Activated naive CD8-positive, alpha-beta T cell treated with anti-CD3 and anti-CD28 coated beads for 36 hours (primary cell): ENCODE measurements around the gene RABGAP1. TPM values are rescaled to one million over a fixed set of nuclear protein-coding genes. Genes with fewer than 3 reads are reported as not detected.
A peak's percentile ranks its signal among the peaks of the same experiment; 100 is the strongest.

Experiments
- DNase-seq: peaks from one replicate; pipeline ENCODE4 v3.0.0; 2021
- H3K27ac Mint-ChIP-seq: one replicate; pipeline ENCODE4 v1.8.0; 2022; ENCODE audit warnings: mild to moderate bottlenecking, moderate library complexity, mixed read lengths
- H3K27me3 Mint-ChIP-seq: one replicate; pipeline ENCODE4 v1.8.0; 2022; ENCODE audit warnings: mild to moderate bottlenecking, mixed read lengths
- H3K36me3 Mint-ChIP-seq: one replicate; pipeline ENCODE4 v1.8.0; 2021; ENCODE audit warnings: mild to moderate bottlenecking, mixed read lengths
- H3K4me1 Mint-ChIP-seq: one replicate; pipeline ENCODE4 v1.8.0; 2021; ENCODE audit warnings: mixed read lengths
- H3K4me3 Mint-ChIP-seq: one replicate; pipeline ENCODE4 v1.8.0; 2022; ENCODE audit warnings: mild to moderate bottlenecking, moderate library complexity, mixed read lengths
- H3K9me3 Mint-ChIP-seq: one replicate; pipeline ENCODE4 v1.8.0; 2022; ENCODE audit warnings: mixed read lengths
- total RNA-seq, 2 experiments: library from RNA; stranded (reverse); gene quantifications; one replicate each; pipeline ENCODE4 v1.2.3, GENCODE V29; 2021

RABGAP1 gene
- total RNA-seq, 2 experiments from 2014 or later: 19.4 to 20.6 TPM

GRCh38 chr9:123109540-123110279 lies 168.9 kb downstream of the RABGAP1 start:
- no peak overlapping the region for H3K4me3 Mint-ChIP-seq
- H3K27me3 Mint-ChIP-seq: no peaks in the 10 kb centered on the region
- peaks cover 10% of the 10 kb centered on the region for H3K4me1 Mint-ChIP-seq
- no peaks in the 10 kb centered on the region for H3K36me3 Mint-ChIP-seq
- peak overlapping the region; percentile 16 for H3K27ac Mint-ChIP-seq
- no peaks in the 10 kb centered on the region for H3K9me3 Mint-ChIP-seq
- DNase-seq: no peak

GRCh38 chr9:123111427-123112014 lies 170.7 kb downstream of the RABGAP1 start:
- Mint-ChIP-seq H3K4me1 (peaks cover 10% of the 10 kb centered on the region), H3K36me3 (peaks cover 3% of the 10 kb centered on the region), H3K4me3 (no peak overlapping the region)

GRCh38 chr9:123112015-123112975 lies 171.5 kb downstream of the RABGAP1 start:
- Mint-ChIP-seq H3K4me3 (no peak overlapping the region), H3K4me1 (peaks cover 10% of the 10 kb centered on the region), H3K27me3 (no peaks in the 10 kb centered on the region), H3K9me3 (no peaks in the 10 kb centered on the region), H3K27ac (peak overlapping the region; percentile 46), H3K36me3 (peaks cover 3% of the 10 kb centered on the region)
- DNase-seq: peak; percentile 8

More at GRCh38 chr9:123111427-123112014, 170.7 kb downstream of the RABGAP1 start:
- H3K27me3 Mint-ChIP-seq: no peaks in the 10 kb centered on the region
- peak overlapping the region; percentile 46 for H3K27ac Mint-ChIP-seq
- no peak for DNase-seq
- H3K9me3 Mint-ChIP-seq: no peaks in the 10 kb centered on the region

- H3K27me3 Mint-ChIP-seq: no peaks in the 10 kb centered on the region
- no peak for DNase-seq
- H3K4me1 Mint-ChIP-seq: peaks cover 11% of the 10 kb centered on the region
- H3K36me3 Mint-ChIP-seq: peaks cover 3% of the 10 kb centered on the region
- no peaks in the 10 kb centered on the region for H3K9me3 Mint-ChIP-seq
- no peak overlapping the region for H3K27ac Mint-ChIP-seq
- H3K4me3 Mint-ChIP-seq: no peak overlapping the region
Measured at GRCh38 chr9:123113185-123113584, 172.4 kb downstream of the RABGAP1 start.

- H3K27me3 Mint-ChIP-seq: no peaks in the 10 kb centered on the region
- H3K4me1 Mint-ChIP-seq: peaks cover 11% of the 10 kb centered on the region
- H3K4me3 Mint-ChIP-seq: no peak overlapping the region
- no peak for DNase-seq
- no peak overlapping the region for H3K27ac Mint-ChIP-seq
- H3K9me3 Mint-ChIP-seq: no peaks in the 10 kb centered on the region
- H3K36me3 Mint-ChIP-seq: peaks cover 3% of the 10 kb centered on the region
Measured at GRCh38 chr9:123115146-123115913, 174.5 kb downstream of the RABGAP1 start.

GRCh38 chr9:123116036-123116435 lies 175.2 kb downstream of the RABGAP1 start:
- Mint-ChIP-seq H3K36me3 (peaks cover 3% of the 10 kb centered on the region), H3K27me3 (no peaks in the 10 kb centered on the region), H3K4me1 (peaks cover 14% of the 10 kb centered on the region), H3K4me3 (no peak overlapping the region), H3K9me3 (no peaks in the 10 kb centered on the region), H3K27ac (no peak overlapping the region)
- DNase-seq: no peak

GRCh38 chr9:123119566-123119965 lies 178.7 kb downstream of the RABGAP1 start:
- no peak overlapping the region for H3K27ac Mint-ChIP-seq
- no peaks in the 10 kb centered on the region for H3K9me3 Mint-ChIP-seq
- H3K4me3 Mint-ChIP-seq: no peak overlapping the region
- DNase-seq: no peak
- H3K4me1 Mint-ChIP-seq: peaks cover 10% of the 10 kb centered on the region
- H3K27me3 Mint-ChIP-seq: no peaks in the 10 kb centered on the region
- peaks cover 5% of the 10 kb centered on the region for H3K36me3 Mint-ChIP-seq

GRCh38 chr9:123120131-123120530 lies 179.3 kb downstream of the RABGAP1 start:
- Mint-ChIP-seq H3K4me3 (no peak overlapping the region), H3K9me3 (no peaks in the 10 kb centered on the region), H3K36me3 (peaks cover 5% of the 10 kb centered on the region), H3K4me1 (peaks cover 10% of the 10 kb centered on the region), H3K27ac (no peak overlapping the region), H3K27me3 (no peaks in the 10 kb centered on the region)
- no peak for DNase-seq

GRCh38 chr9:123120953-123121352 lies 180.1 kb downstream of the RABGAP1 start:
- peaks cover 10% of the 10 kb centered on the region for H3K4me1 Mint-ChIP-seq
- H3K27ac Mint-ChIP-seq: no peak overlapping the region
- H3K27me3 Mint-ChIP-seq: no peaks in the 10 kb centered on the region
- DNase-seq: no peak
- H3K4me3 Mint-ChIP-seq: no peak overlapping the region
- H3K36me3 Mint-ChIP-seq: peaks cover 2% of the 10 kb centered on the region
- no peaks in the 10 kb centered on the region for H3K9me3 Mint-ChIP-seq

- peaks cover 2% of the 10 kb centered on the region for H3K36me3 Mint-ChIP-seq
- H3K4me1 Mint-ChIP-seq: peaks cover 10% of the 10 kb centered on the region
- no peaks in the 10 kb centered on the region for H3K27me3 Mint-ChIP-seq
- H3K4me3 Mint-ChIP-seq: no peak overlapping the region
- DNase-seq: no peak
- H3K27ac Mint-ChIP-seq: no peak overlapping the region
- no peaks in the 10 kb centered on the region for H3K9me3 Mint-ChIP-seq
Measured at GRCh38 chr9:123121457-123121856, 180.6 kb downstream of the RABGAP1 start.

- Mint-ChIP-seq H3K27me3 (no peaks in the 10 kb centered on the region), H3K4me3 (no peak overlapping the region), H3K9me3 (no peaks in the 10 kb centered on the region), H3K36me3 (peaks cover 2% of the 10 kb centered on the region), H3K4me1 (no peaks in the 10 kb centered on the region), H3K27ac (no peak overlapping the region)
- DNase-seq: no peak
Measured at GRCh38 chr9:123127512-123128075, 186.8 kb downstream of the RABGAP1 start.

GRCh38 chr9:123128591-123128990 lies 187.8 kb downstream of the RABGAP1 start:
- H3K36me3 Mint-ChIP-seq: peaks cover 2% of the 10 kb centered on the region
- H3K9me3 Mint-ChIP-seq: no peaks in the 10 kb centered on the region
- H3K4me1 Mint-ChIP-seq: no peaks in the 10 kb centered on the region
- H3K4me3 Mint-ChIP-seq: no peak overlapping the region
- no peaks in the 10 kb centered on the region for H3K27me3 Mint-ChIP-seq
- DNase-seq: no peak
- H3K27ac Mint-ChIP-seq: no peak overlapping the region

- DNase-seq: no peak
- no peaks in the 10 kb centered on the region for H3K4me1 Mint-ChIP-seq
- no peak overlapping the region for H3K4me3 Mint-ChIP-seq
- H3K27ac Mint-ChIP-seq: no peak overlapping the region
- no peaks in the 10 kb centered on the region for H3K27me3 Mint-ChIP-seq
- H3K9me3 Mint-ChIP-seq: no peaks in the 10 kb centered on the region
- H3K36me3 Mint-ChIP-seq: no peaks in the 10 kb centered on the region
Measured at GRCh38 chr9:123129423-123129822, 188.6 kb downstream of the RABGAP1 start.

- H3K4me1 Mint-ChIP-seq: no peaks in the 10 kb centered on the region
- no peak overlapping the region for H3K27ac Mint-ChIP-seq
- H3K36me3 Mint-ChIP-seq: no peaks in the 10 kb centered on the region
- no peak overlapping the region for H3K4me3 Mint-ChIP-seq
- no peaks in the 10 kb centered on the region for H3K27me3 Mint-ChIP-seq
- no peak for DNase-seq
- no peaks in the 10 kb centered on the region for H3K9me3 Mint-ChIP-seq
Measured at GRCh38 chr9:123131258-123131657, 190.4 kb downstream of the RABGAP1 start.
